DND-41 (cell line): Measurements from ENCODE around the gene FAM216A.
"Not testable (repeated sequence)": the region's sequence is repeated elsewhere in the genome, so short reads cannot be mapped to it uniquely, and the experiment has no call there.

Experiments used
- ATAC-seq: fragments of 200-7000 bp; cut with Tn5 transposase; 3 replicates; pipeline ENCODE4 v1.9.1; 2021; ENCODE audit warnings: low read depth; ENCODE audit not compliant: insufficient read depth
- DNase-seq: peaks from one replicate; pipeline ENCODE4 v3.0.0-alpha.2; 2020
- H2AFZ ChIP-seq: 2 replicates; pipeline ENCODE4 v1.6.0; 2012; ENCODE audit warnings: low read depth, low read length
- H3K27ac ChIP-seq: 2 replicates; pipeline ENCODE4 v1.5.1; 2012; ENCODE audit warnings: low read length, inconsistent platforms
- H3K27me3 ChIP-seq: fragments of 200-600 bp; sonication (generic); 2 replicates; pipeline ENCODE4 v1.6.0; 2012; ENCODE audit warnings: low read length, mild to moderate bottlenecking, inconsistent platforms; ENCODE audit not compliant: insufficient read depth, poor library complexity
- H3K36me3 ChIP-seq: 2 replicates; pipeline ENCODE4 v1.5.1; 2012; ENCODE audit warnings: low read length, inconsistent platforms; ENCODE audit not compliant: insufficient read depth
- H3K4me1 ChIP-seq: 2 replicates; pipeline ENCODE4 v1.5.1; 2012; ENCODE audit warnings: mild to moderate bottlenecking, low read length; ENCODE audit not compliant: insufficient read depth
- H3K4me2 ChIP-seq: 2 replicates; pipeline ENCODE4 v1.6.0; 2012; ENCODE audit warnings: mild to moderate bottlenecking, moderate library complexity, low read length, inconsistent platforms; ENCODE audit not compliant: insufficient read depth
- H3K4me3 ChIP-seq, 2 experiments: fragments of 200-600 bp in 1 of 2; shearing (Covaris generic) in 1 of 2; 2 replicates each; pipeline ENCODE4 v1.5.1; 2012 to 2016; ENCODE audit warnings: inconsistent platforms in 2 of 2, low read length in 2 of 2, mild to moderate bottlenecking in 2 of 2, low read depth in 1 of 2, moderate library complexity in 1 of 2
- H3K79me2 ChIP-seq: 2 replicates; pipeline ENCODE4 v1.6.0; 2012; ENCODE audit warnings: low read length, inconsistent platforms; ENCODE audit not compliant: insufficient read depth
- H3K9ac ChIP-seq: 2 replicates; pipeline ENCODE4 v1.6.0; 2012; ENCODE audit warnings: low read depth, mild to moderate bottlenecking, inconsistent platforms, low read length, moderate library complexity
- H3K9me3 ChIP-seq: 2 replicates; pipeline ENCODE4 v1.5.1; 2012; ENCODE audit warnings: low read length, moderate library complexity, mild to moderate bottlenecking, inconsistent platforms; ENCODE audit not compliant: insufficient read depth, severe bottlenecking
- H4K20me1 ChIP-seq: 2 replicates; pipeline ENCODE4 v1.6.0; 2012; ENCODE audit warnings: low read length; ENCODE audit not compliant: insufficient read depth
- EZH2 ChIP-seq: IDR thresholded peaks from 3 replicates; pipeline ENCODE4 v1.6.1; 2012; ENCODE audit warnings: borderline replicate concordance, low read depth, mild to moderate bottlenecking, moderate library complexity, low read length, inconsistent platforms; ENCODE audit not compliant: severe bottlenecking
- TF ChIP-seq, protein P1 (sequence below): IDR thresholded peaks from 2 replicates; pipeline ENCODE4 v1.5.1; 2012; ENCODE audit warnings: borderline replicate concordance, low read length, moderate library complexity, mild to moderate bottlenecking; ENCODE audit not compliant: poor library complexity, severe bottlenecking; ENCODE audit errors: extremely low read depth

Gene FAM216A

GRCh38 chr12:110451263-110451662 is 17.4 kb upstream of the FAM216A start:
- Histone ChIP-seq H3K9me3 (no peaks in the 10 kb centered on the region), H3K9ac (no peak overlapping the region), H3K36me3 (peaks cover 78% of the 10 kb centered on the region), H3K4me1 (peaks cover 32% of the 10 kb centered on the region), H3K27me3 (no peaks in the 10 kb centered on the region), H3K27ac (peak overlapping the region; percentile 34; the same call in 1 of the 2 replicates), H3K4me3 (no peak overlapping the region), H3K79me2 (peaks cover 38% of the 10 kb centered on the region), H4K20me1 (peaks cover 10% of the 10 kb centered on the region; the same call in 1 of the 2 replicates), H3K4me2 (no peak overlapping the region), H2AFZ (peak overlapping the region; percentile 79)
- no peak for ATAC-seq
- no peak for DNase-seq
- no peak for TF ChIP-seq EZH2
- TF ChIP-seq, protein P1, sequence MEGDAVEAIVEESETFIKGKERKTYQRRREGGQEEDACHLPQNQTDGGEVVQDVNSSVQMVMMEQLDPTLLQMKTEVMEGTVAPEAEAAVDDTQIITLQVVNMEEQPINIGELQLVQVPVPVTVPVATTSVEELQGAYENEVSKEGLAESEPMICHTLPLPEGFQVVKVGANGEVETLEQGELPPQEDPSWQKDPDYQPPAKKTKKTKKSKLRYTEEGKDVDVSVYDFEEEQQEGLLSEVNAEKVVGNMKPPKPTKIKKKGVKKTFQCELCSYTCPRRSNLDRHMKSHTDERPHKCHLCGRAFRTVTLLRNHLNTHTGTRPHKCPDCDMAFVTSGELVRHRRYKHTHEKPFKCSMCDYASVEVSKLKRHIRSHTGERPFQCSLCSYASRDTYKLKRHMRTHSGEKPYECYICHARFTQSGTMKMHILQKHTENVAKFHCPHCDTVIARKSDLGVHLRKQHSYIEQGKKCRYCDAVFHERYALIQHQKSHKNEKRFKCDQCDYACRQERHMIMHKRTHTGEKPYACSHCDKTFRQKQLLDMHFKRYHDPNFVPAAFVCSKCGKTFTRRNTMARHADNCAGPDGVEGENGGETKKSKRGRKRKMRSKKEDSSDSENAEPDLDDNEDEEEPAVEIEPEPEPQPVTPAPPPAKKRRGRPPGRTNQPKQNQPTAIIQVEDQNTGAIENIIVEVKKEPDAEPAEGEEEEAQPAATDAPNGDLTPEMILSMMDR: no peak

DNA sequence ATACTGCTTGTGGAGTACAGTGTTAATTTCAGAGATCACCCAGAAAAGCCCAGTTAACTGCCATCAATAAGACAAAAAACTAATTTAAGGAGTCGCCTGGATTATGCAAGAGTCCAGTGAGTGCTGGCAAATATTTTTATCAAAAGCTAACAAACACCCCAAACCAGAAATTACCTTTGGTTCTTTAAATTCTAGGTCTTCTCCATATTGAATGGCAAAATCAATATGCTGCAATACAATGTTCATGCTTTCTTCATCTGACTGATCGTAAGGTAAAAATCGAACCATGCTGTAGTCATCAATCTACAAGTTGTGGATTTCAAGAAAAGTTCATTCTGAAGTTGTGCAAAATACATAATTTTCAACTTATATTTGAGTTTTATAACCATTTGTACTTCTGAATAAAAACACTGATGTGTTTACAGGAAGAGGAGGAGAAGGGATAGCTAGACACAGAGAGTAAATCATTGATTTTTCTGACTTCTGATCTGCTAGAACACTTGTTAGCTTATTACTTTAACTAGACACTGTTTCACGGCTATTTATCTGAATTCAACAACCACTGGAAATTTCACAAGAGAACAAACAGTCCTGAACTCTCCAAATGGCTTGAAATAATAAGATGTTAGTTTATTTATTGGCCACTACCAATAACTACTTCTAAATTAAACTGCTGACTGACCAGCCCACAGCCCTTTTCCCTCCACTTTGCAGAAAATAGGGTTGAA is 14.9 kb upstream of the FAM216A start:
- Histone ChIP-seq H3K4me3 (no peak overlapping the region), H3K27me3 (no peaks in the 10 kb centered on the region), H3K27ac (no peak overlapping the region), H3K4me1 (peaks cover 15% of the 10 kb centered on the region), H2AFZ (no peak overlapping the region), H3K9me3 (no peaks in the 10 kb centered on the region), H3K79me2 (peaks cover 14% of the 10 kb centered on the region), H3K36me3 (peaks cover 76% of the 10 kb centered on the region), H4K20me1 (no peaks in the 10 kb centered on the region), H3K4me2 (no peak overlapping the region), H3K9ac (no peak overlapping the region)
- TF ChIP-seq, protein P1: no peak
- no peak for TF ChIP-seq EZH2
- DNase-seq (no peak), ATAC-seq (no peak)

DNA sequence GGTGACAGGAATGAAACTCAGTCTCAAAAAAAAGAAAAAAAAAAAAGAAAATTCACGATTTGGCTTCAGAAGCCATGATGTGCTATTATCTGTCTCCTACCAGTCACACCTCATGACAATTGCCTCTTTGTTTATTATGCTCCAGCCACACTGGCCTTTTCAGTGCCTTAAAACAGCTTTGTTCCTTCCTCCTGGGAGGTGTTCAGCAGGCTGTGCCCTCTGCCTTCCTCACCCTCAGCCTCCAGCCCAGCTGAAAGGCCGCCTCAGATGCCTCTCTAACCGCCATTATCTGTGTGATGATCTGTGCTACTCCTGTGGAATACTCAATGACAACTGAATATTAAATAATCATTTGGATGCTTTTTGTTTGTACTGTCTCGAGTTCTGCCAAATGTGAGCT is 9.9 kb upstream of the FAM216A start:
- Histone ChIP-seq H4K20me1 (no peaks in the 10 kb centered on the region), H3K27ac (no peak overlapping the region), H3K4me3 (no peak overlapping the region), H3K36me3 (peaks cover 75% of the 10 kb centered on the region), H2AFZ (no peak overlapping the region), H3K4me1 (no peaks in the 10 kb centered on the region), H3K9ac (no peak overlapping the region), H3K27me3 (no peaks in the 10 kb centered on the region), H3K9me3 (no peaks in the 10 kb centered on the region), H3K79me2 (peaks cover 24% of the 10 kb centered on the region), H3K4me2 (no peak overlapping the region)
- TF ChIP-seq, protein P1: no peak
- TF ChIP-seq EZH2: no peak
- DNase-seq: no peak
- ATAC-seq: no peak

GRCh38 chr12:110461189-110461588 is 7.5 kb upstream of the FAM216A start:
- not testable (repeated sequence) for ATAC-seq, DNase-seq, H3K4me3 ChIP-seq, H4K20me1 ChIP-seq, H2AFZ ChIP-seq, H3K9ac ChIP-seq, H3K9me3 ChIP-seq, H3K27me3 ChIP-seq, H3K4me2 ChIP-seq, H3K27ac ChIP-seq
- peaks cover 12% of the 10 kb centered on the region for H3K4me1 ChIP-seq
- peaks cover 69% of the 10 kb centered on the region for H3K36me3 ChIP-seq
- H3K79me2 ChIP-seq: peaks cover 38% of the 10 kb centered on the region
